Fibroblast of skin of right quadriceps (primary cell): ENCODE measurements around the gene ZSCAN31.
"Not testable (repeated sequence)": the region's sequence is repeated elsewhere in the genome, so short reads cannot be mapped to it uniquely, and the experiment has no call there.

Experiments used
- DNase-seq: peaks from one replicate; pipeline ENCODE4 v3.0.0-alpha.2; 2013

ZSCAN31 gene

GRCh38 chr6:28335564-28336283 lies at the start of gene ZSCAN31:
Gene ZSCAN31, minus strand, starts transcription at chr6:28336148. Its CDS starts 6,465 bp downstream, at chr6:28329683.
- DNase-seq, result peak; percentile 98

- DNase-seq, result no peak
Observed at GRCh38 chr6:28384143-28384533, 48.2 kb upstream of the ZSCAN31 start.

- peak; percentile 55 for DNase-seq
Observed at GRCh38 chr6:28383235-28384142, 47.5 kb upstream of the ZSCAN31 start.

GRCh38 chr6:28380381-28380780 lies 44.4 kb upstream of the ZSCAN31 start:
- no peak for DNase-seq

- DNase-seq, result no peak
Observed at GRCh38 chr6:28378644-28379043, 42.7 kb upstream of the ZSCAN31 start.

- DNase-seq, result no peak
Observed at GRCh38 chr6:28377879-28378278, 41.9 kb upstream of the ZSCAN31 start.

GRCh38 chr6:28373925-28374324 lies 38.0 kb upstream of the ZSCAN31 start:
- no peak for DNase-seq

- no peak for DNase-seq
Observed at GRCh38 chr6:28371706-28372451, 35.9 kb upstream of the ZSCAN31 start.

- no peak for DNase-seq
Observed at GRCh38 chr6:28371280-28371679, 35.3 kb upstream of the ZSCAN31 start.

- no peak for DNase-seq
Observed at GRCh38 chr6:28370440-28370839, 34.5 kb upstream of the ZSCAN31 start.

- no peak for DNase-seq
Observed at GRCh38 chr6:28369463-28369862, 33.5 kb upstream of the ZSCAN31 start.

- DNase-seq, result no peak
Observed at GRCh38 chr6:28368522-28368921, 32.6 kb upstream of the ZSCAN31 start.

GRCh38 chr6:28365590-28365989 lies 29.6 kb upstream of the ZSCAN31 start:
- DNase-seq, result not testable (repeated sequence)

- DNase-seq, result no peak
Observed at GRCh38 chr6:28360961-28361360, 25.0 kb upstream of the ZSCAN31 start.

GRCh38 chr6:28359562-28359961 lies 23.6 kb upstream of the ZSCAN31 start:
- not testable (repeated sequence) for DNase-seq

- DNase-seq, result no peak
Observed at GRCh38 chr6:28357036-28357435, 21.1 kb upstream of the ZSCAN31 start.

- DNase-seq, result no peak
Observed at GRCh38 chr6:28356666-28357020, 20.7 kb upstream of the ZSCAN31 start.

GRCh38 chr6:28355743-28356665 lies 20.1 kb upstream of the ZSCAN31 start:
- peak; percentile 83 for DNase-seq

GRCh38 chr6:28354688-28355554 lies 19.0 kb upstream of the ZSCAN31 start:
- no peak for DNase-seq

GRCh38 chr6:28353981-28354676 lies 18.2 kb upstream of the ZSCAN31 start:
- DNase-seq, result no peak

GRCh38 chr6:28353356-28353755 lies 17.4 kb upstream of the ZSCAN31 start:
- no peak for DNase-seq
